Ovary (tissue), 3 donors: ENCODE results near the gene CARM1.

ENCODE experiments used
- CTCF ChIP-seq, 3 donors: fragments of 450-650 bp in 2 of 3; fragments of 200-600 bp in 1 of 3; IDR thresholded peaks; one replicate each; pipeline versions ENCODE4 v1.5.1 to v1.8.0; 2016 to 2022; ENCODE audit warnings: antibody characterized with exemption in 3 of 3, mild to moderate bottlenecking in 1 of 3
- EP300 ChIP-seq: sonication (generic); formaldehyde crosslinking; IDR thresholded peaks from one replicate; pipeline ENCODE4 v1.6.1; 2017; ENCODE audit warnings: antibody characterized with exemption
- donor health status: DM: no; HTN: no; CAD: no.

GRCh38 chr19:10836479-10837330 lies 34.6 kb upstream of the CARM1 start:
- no peak for TF ChIP-seq EP300
- TF ChIP-seq CTCF (IDR thresholded peaks at IDR 0.05): no peak
